ENCODE measurements around the gene CHRD.
"Not testable (repeated sequence)": the region's sequence is repeated elsewhere in the genome, so short reads cannot be mapped to it uniquely, and the experiment has no call there.

CHRD gene

GRCh38 chr3:184428561-184429175 is 48.8 kb downstream of the CHRD start:
- DNase-seq = no peak

GRCh38 chr3:184429786-184430185 is 49.9 kb downstream of the CHRD start:
- no peak for DNase-seq

- no peak for DNase-seq
These were observed 51.1 kb downstream of the CHRD start for GRCh38 chr3:184430940-184431339.

GRCh38 chr3:184433178-184433577 is 53.3 kb downstream of the CHRD start:
- DNase-seq = not testable (repeated sequence)

GRCh38 chr3:184439096-184439495 is 59.2 kb downstream of the CHRD start:
- no peak for DNase-seq

Measured in CD4-positive, alpha-beta T cell treated with Interleukin-4 for 1 hour (primary cell).